HCT116 (cell line): ENCODE results near the gene UBASH3B. TPM values are rescaled to one million over a fixed set of nuclear protein-coding genes. Genes with fewer than 3 reads are reported as not detected.

Experiments used
- ATAC-seq: fragments of 200-7000 bp; cut with Tn5 transposase; 2 replicates; pipeline ENCODE4 v1.9.1; 2020; ENCODE audit warnings: mild to moderate bottlenecking, moderate library complexity
- BruUV-seq: library from RNA; stranded (reverse); fragments of 400-500 nt; replicated peaks from 2 replicates; lab custom pipeline; 2021; lab: Mats Ljungman, UMichigan
- CTCF ChIA-PET: fragments of 300-600 bp; sonication (Branson Sonifier 250); formaldehyde crosslinking; loops from one replicate; lab custom pipeline; 2021; ENCODE audit warnings: antibody characterized with exemption; lab: Charles Lee
- POLR2A ChIA-PET: fragments of 300-600, 350-600 bp; sonication (Branson Sonifier 250); formaldehyde crosslinking; loops from one replicate; lab custom pipeline; 2021; ENCODE audit warnings: antibody characterized with exemption; lab: Charles Lee
- RAD21 ChIA-PET, 2 experiments: fragments of 300-600 bp; sonication (Branson Sonifier 250); formaldehyde crosslinking; loops; one replicate each; lab custom pipeline; 2023; ENCODE audit warnings: low total read pairs in 2 of 2; ENCODE audit not compliant: uncharacterized antibody in 2 of 2, unreplicated experiment in 2 of 2, low non-redundant PET in 1 of 2; lab: Charles Lee
- DNase-seq: peaks from one replicate; pipeline ENCODE4 v3.0.0-alpha.2; 2010; ENCODE audit warnings: low read depth, low spot score
- H2AFZ ChIP-seq: fragments of 200-600 bp; shearing (Covaris generic), sonication (generic); 2 replicates; pipeline ENCODE4 v1.6.1; 2017; ENCODE audit warnings: low read depth, mixed run types, mixed read lengths, antibody characterized with exemption, low read length; ENCODE audit not compliant: poor library complexity, severe bottlenecking
- H3K27ac ChIP-seq: 2 replicates; pipeline ENCODE4 v1.5.1; 2012; ENCODE audit warnings: low read depth, low read length
- H3K27me3 ChIP-seq: fragments of 200-600 bp; sonication (generic); 2 replicates; pipeline ENCODE4 v1.6.1; 2016; ENCODE audit warnings: mixed run types, low read length, mixed read lengths; ENCODE audit not compliant: insufficient read depth
- H3K36me3 ChIP-seq, 2 experiments: fragments of 200-500 bp in 1 of 2; fragments of 200-600 bp in 1 of 2; sonication (Bioruptor generic) in 1 of 2; sonication (generic) in 1 of 2; 2 replicates each; pipeline versions ENCODE4 v1.5.1 to v1.6.1; 2014 to 2016; ENCODE audit warnings: low read length in 2 of 2, inconsistent platforms in 1 of 2, mixed read lengths in 1 of 2, mixed run types in 1 of 2; ENCODE audit not compliant: insufficient read depth in 2 of 2, control insufficient read depth in 1 of 2
- H3K4me1 ChIP-seq, 2 experiments: fragments of 200-600 bp in 1 of 2; sonication (generic) in 1 of 2; 2 replicates each; pipeline versions ENCODE4 v1.5.1 to v1.6.1; 2012 to 2017; ENCODE audit warnings: low read length in 2 of 2, inconsistent platforms in 1 of 2, mild to moderate bottlenecking in 1 of 2, mixed read lengths in 1 of 2, mixed run types in 1 of 2, moderate library complexity in 1 of 2; ENCODE audit not compliant: insufficient read depth in 2 of 2, control insufficient read depth in 1 of 2
- H3K4me2 ChIP-seq: fragments of 200-600 bp; sonication (generic); 2 replicates; pipeline ENCODE4 v1.6.1; 2017; ENCODE audit warnings: mixed run types, low read length, mixed read lengths
- H3K4me3 ChIP-seq, 2 experiments: fragments of 200-600 bp in 1 of 2; sonication (generic) in 1 of 2; replicated peaks in 1 of 2; 2 replicates each; pipeline ENCODE4 v1.5.1; 2011 to 2016; ENCODE audit warnings: low read length in 2 of 2, control low read depth in 1 of 2, low read depth in 1 of 2, mild to moderate bottlenecking in 1 of 2, mixed read lengths in 1 of 2, mixed run types in 1 of 2
- H3K79me2 ChIP-seq: fragments of 200-600 bp; sonication (generic); 2 replicates; pipeline ENCODE4 v1.6.1; 2017; ENCODE audit warnings: mild to moderate bottlenecking, mixed run types, low read length, moderate library complexity, mixed read lengths; ENCODE audit not compliant: insufficient read depth
- H3K9ac ChIP-seq: fragments of 200-600 bp; sonication (generic); 2 replicates; pipeline ENCODE4 v1.6.1; 2016; ENCODE audit warnings: low read length, mixed read lengths
- H3K9me2 ChIP-seq: fragments of 200-600 bp; sonication (generic), shearing (Covaris generic); 2 replicates; pipeline ENCODE4 v1.6.1; 2017; ENCODE audit warnings: mixed run types, mild to moderate bottlenecking, moderate library complexity; ENCODE audit not compliant: insufficient read depth
- H3K9me3 ChIP-seq, 2 experiments: fragments of 200-500 bp in 1 of 2; fragments of 200-600 bp in 1 of 2; sonication (Bioruptor generic) in 1 of 2; sonication (generic) in 1 of 2; 2 replicates each; pipeline ENCODE4 v1.6.1; 2014 to 2017; ENCODE audit warnings: low read length in 2 of 2, mixed read lengths in 2 of 2, inconsistent platforms in 1 of 2, low read depth in 1 of 2, mild to moderate bottlenecking in 1 of 2, mixed run types in 1 of 2, moderate library complexity in 1 of 2; ENCODE audit not compliant: control insufficient read depth in 1 of 2, insufficient read depth in 1 of 2
- H4K20me1 ChIP-seq: fragments of 200-600 bp; sonication (generic), shearing (Covaris generic); 2 replicates; pipeline ENCODE4 v1.6.1; 2017; ENCODE audit warnings: mixed run types, mild to moderate bottlenecking, moderate library complexity; ENCODE audit not compliant: insufficient read depth
- ELF1 ChIP-seq: IDR thresholded peaks from 2 replicates; pipeline ENCODE4 v1.6.1; 2012; ENCODE audit warnings: low read depth, borderline replicate concordance
- EZH2 ChIP-seq: fragments of 200-600 bp; sonication (generic); IDR thresholded peaks from 2 replicates; pipeline ENCODE4 v1.6.1; 2017; ENCODE audit warnings: antibody characterized with exemption, mixed run types
- JUND ChIP-seq: IDR thresholded peaks from 2 replicates; pipeline ENCODE4 v1.6.1; 2012
- SIN3A ChIP-seq: IDR thresholded peaks from 2 replicates; pipeline ENCODE4 v1.6.1; 2012; ENCODE audit warnings: low read depth
- SP1 ChIP-seq: IDR thresholded peaks from 2 replicates; pipeline ENCODE4 v1.6.1; 2012; ENCODE audit warnings: low read depth
- ZFX ChIP-seq: fragments of 450-650 bp; IDR thresholded peaks from 2 replicates; pipeline ENCODE4 v1.6.1; 2017
- intact Hi-C: fragments of 100-400 bp; cut with micrococcal nuclease; formaldehyde crosslinking; loops from 2 replicates; pipeline ENCODE4 v1.10.0; 2022
- total RNA-seq: library from RNA; stranded (reverse); gene quantifications from one replicate; pipeline ENCODE4 v1.2.1, GENCODE V29; 2021; ENCODE audit not compliant: unreplicated experiment
- TF ChIP-seq, protein P1 (sequence below): IDR thresholded peaks from 2 replicates; pipeline ENCODE4 v1.6.1; 2012
- TF ChIP-seq, protein P2 (sequence below), 3 experiments: fragments of 200-600 bp in 1 of 3; sonication (generic) in 1 of 3; IDR thresholded peaks in 2 of 3; conservative IDR thresholded peaks in 1 of 3; 2 replicates each; pipeline ENCODE4 v1.5.1; 2012 to 2017; ENCODE audit warnings: low read depth in 2 of 3, low read length in 2 of 3, antibody characterized with exemption in 1 of 3, borderline replicate concordance in 1 of 3, control low read depth in 1 of 3, mild to moderate bottlenecking in 1 of 3, mixed read lengths in 1 of 3, mixed run types in 1 of 3, moderate library complexity in 1 of 3; ENCODE audit not compliant: insufficient read depth in 1 of 3
- TF ChIP-seq, protein P3 (sequence below): IDR thresholded peaks from 2 replicates; pipeline ENCODE4 v1.6.1; 2012; ENCODE audit warnings: low read depth

Gene UBASH3B
- total RNA-seq, 1 experiment from 2014 or later, result 40.3 TPM

DNA sequence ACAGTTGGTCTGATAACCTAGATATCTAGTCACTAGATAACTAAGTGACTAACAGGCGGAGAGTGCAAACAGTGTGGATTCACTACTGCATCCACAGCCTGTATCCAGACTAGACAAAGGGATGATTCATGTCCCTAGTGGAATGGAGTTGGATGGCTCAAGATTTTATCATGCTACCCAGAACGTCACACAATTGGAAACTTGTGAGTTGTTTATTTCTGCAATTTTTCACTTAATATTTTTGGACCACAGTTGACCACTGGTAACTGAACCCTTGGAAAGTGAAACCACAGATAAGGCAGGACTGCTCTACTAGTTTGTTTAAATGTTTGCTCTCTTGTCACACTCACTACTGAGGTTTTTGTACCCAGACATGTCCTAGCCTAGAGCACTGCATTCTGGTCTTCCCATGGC, 76.0 kb downstream of the UBASH3B start:
- no peak overlapping the region for H3K4me2 ChIP-seq
- H3K4me3 ChIP-seq, result no peak overlapping the region

More for the DNA sequence above, 76.0 kb downstream of the UBASH3B start:
- Histone ChIP-seq H3K4me1 (no peaks in the 10 kb centered on the region; a peak in 1 of 4 replicates), H4K20me1 (no peaks in the 10 kb centered on the region), H3K36me3 (no peaks in the 10 kb centered on the region), H3K27me3 (no peaks in the 10 kb centered on the region), H3K9me3 (no peaks in the 10 kb centered on the region), H3K27ac (no peak overlapping the region), H3K9ac (no peak overlapping the region), H3K79me2 (peaks cover 3% of the 10 kb centered on the region; the same call in 1 of the 2 replicates)
- no TSS peak for BruUV-seq
- ATAC-seq, result no peak
- DNase-seq, result no peak
- POLR2A ChIA-PET, result no interaction called here
- CTCF ChIA-PET, result no interaction called here
- TF ChIP-seq SP1 (no peak), ZFX (no peak), ELF1 (no peak), JUND (no peak), EZH2 (no peak), SIN3A (no peak)
- TF ChIP-seq, protein P1, sequence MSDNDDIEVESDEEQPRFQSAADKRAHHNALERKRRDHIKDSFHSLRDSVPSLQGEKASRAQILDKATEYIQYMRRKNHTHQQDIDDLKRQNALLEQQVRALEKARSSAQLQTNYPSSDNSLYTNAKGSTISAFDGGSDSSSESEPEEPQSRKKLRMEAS, result no peak
- TF ChIP-seq, protein P2, sequence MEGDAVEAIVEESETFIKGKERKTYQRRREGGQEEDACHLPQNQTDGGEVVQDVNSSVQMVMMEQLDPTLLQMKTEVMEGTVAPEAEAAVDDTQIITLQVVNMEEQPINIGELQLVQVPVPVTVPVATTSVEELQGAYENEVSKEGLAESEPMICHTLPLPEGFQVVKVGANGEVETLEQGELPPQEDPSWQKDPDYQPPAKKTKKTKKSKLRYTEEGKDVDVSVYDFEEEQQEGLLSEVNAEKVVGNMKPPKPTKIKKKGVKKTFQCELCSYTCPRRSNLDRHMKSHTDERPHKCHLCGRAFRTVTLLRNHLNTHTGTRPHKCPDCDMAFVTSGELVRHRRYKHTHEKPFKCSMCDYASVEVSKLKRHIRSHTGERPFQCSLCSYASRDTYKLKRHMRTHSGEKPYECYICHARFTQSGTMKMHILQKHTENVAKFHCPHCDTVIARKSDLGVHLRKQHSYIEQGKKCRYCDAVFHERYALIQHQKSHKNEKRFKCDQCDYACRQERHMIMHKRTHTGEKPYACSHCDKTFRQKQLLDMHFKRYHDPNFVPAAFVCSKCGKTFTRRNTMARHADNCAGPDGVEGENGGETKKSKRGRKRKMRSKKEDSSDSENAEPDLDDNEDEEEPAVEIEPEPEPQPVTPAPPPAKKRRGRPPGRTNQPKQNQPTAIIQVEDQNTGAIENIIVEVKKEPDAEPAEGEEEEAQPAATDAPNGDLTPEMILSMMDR (IDR thresholded peaks at IDR 0.05 in 2 of 3, conservative IDR thresholded peaks at IDR 0.05 in 1 of 3; ENCODE audit: borderline replicate concordance in 1 of 3, insufficient read depth in 1 of 3, low read depth in 2 of 3, low read length in 2 of 3), result no peak
- TF ChIP-seq, protein P3, sequence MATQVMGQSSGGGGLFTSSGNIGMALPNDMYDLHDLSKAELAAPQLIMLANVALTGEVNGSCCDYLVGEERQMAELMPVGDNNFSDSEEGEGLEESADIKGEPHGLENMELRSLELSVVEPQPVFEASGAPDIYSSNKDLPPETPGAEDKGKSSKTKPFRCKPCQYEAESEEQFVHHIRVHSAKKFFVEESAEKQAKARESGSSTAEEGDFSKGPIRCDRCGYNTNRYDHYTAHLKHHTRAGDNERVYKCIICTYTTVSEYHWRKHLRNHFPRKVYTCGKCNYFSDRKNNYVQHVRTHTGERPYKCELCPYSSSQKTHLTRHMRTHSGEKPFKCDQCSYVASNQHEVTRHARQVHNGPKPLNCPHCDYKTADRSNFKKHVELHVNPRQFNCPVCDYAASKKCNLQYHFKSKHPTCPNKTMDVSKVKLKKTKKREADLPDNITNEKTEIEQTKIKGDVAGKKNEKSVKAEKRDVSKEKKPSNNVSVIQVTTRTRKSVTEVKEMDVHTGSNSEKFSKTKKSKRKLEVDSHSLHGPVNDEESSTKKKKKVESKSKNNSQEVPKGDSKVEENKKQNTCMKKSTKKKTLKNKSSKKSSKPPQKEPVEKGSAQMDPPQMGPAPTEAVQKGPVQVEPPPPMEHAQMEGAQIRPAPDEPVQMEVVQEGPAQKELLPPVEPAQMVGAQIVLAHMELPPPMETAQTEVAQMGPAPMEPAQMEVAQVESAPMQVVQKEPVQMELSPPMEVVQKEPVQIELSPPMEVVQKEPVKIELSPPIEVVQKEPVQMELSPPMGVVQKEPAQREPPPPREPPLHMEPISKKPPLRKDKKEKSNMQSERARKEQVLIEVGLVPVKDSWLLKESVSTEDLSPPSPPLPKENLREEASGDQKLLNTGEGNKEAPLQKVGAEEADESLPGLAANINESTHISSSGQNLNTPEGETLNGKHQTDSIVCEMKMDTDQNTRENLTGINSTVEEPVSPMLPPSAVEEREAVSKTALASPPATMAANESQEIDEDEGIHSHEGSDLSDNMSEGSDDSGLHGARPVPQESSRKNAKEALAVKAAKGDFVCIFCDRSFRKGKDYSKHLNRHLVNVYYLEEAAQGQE, result no peak
- TF ChIP-seq, all 23 proteins: peak for 0
- H2AFZ ChIP-seq, result no peak overlapping the region
- RAD21 ChIA-PET, result no interaction called here
- no peaks in the 10 kb centered on the region for H3K9me2 ChIP-seq
- intact Hi-C loops, result no loop called here
